ENCODE measurements around the gene SERTAD2. TPM values are rescaled to one million over a fixed set of nuclear protein-coding genes. Genes with fewer than 3 reads are reported as not detected.

The SERTAD2 gene
- total RNA-seq, 4 donors from 2014 or later: 13.7 to 17.3 (median 16.6) TPM

- Histone ChIP-seq H3K9me3 (no peaks in the 10 kb centered on the region), H3K4me1 (peaks cover 20 to 33% of the 10 kb centered on the region in 2 donors), H3K27me3 (no peaks in the 10 kb centered on the region), H3K36me3 (no peaks in the 10 kb centered on the region), H3K4me3 (replicated peaks in 1 of 3) (peak overlapping the region; percentile 62 to 88 (median 63)), H3K27ac (peak overlapping the region; percentile 94 to 95 (median 95))
- peak; percentile 82 to 83 for DNase-seq
- TF ChIP-seq POLR2A (IDR thresholded peaks at IDR 0.05): peak; percentile 81 to 96
- no peak for TF ChIP-seq CTCF (IDR thresholded peaks at IDR 0.05)
- intact Hi-C loops (cut with DNase I): loop anchor here (5.0 kb wide), 1 partner anchor 98 kb away; no protein-coding TSS in a partner anchor
- WGBS, 2 donors: 0% methylated on average over 22 to 52 of the region's 70 CpGs
Measured at GRCh38 chr2:64654063-64654811, 524 bp upstream of the SERTAD2 start.

GRCh38 chr2:64652231-64653108, 1.2 kb downstream of the SERTAD2 start:
- WGBS, 2 donors: 2% methylated on average over 19 of the region's 19 CpGs
- no peaks in the 10 kb centered on the region for H3K9me3 ChIP-seq
- TF ChIP-seq POLR2A (IDR thresholded peaks at IDR 0.05): peak in 1 of 2 donors; percentile 70
- TF ChIP-seq CTCF (IDR thresholded peaks at IDR 0.05): no peak
- peaks cover 25 to 46% of the 10 kb centered on the region in 2 donors for H3K4me1 ChIP-seq
- no peaks in the 10 kb centered on the region for H3K27me3 ChIP-seq
- no peaks in the 10 kb centered on the region for H3K36me3 ChIP-seq
- intact Hi-C loops (cut with DNase I): loop anchor here (5.0 kb wide), 1 partner anchor 100 kb away; no protein-coding TSS in a partner anchor
- H3K4me3 ChIP-seq (replicated peaks in 1 of 3): peak overlapping the region; percentile 91 to 94 (median 94)
- peak overlapping the region; percentile 99 to 100 (median 100) for H3K27ac ChIP-seq
- peak; percentile 89 to 90 for DNase-seq

GRCh38 chr2:64651590-64651989, 2.1 kb downstream of the SERTAD2 start:
- no peak for DNase-seq
- TF ChIP-seq CTCF (IDR thresholded peaks at IDR 0.05) (no peak), POLR2A (IDR thresholded peaks at IDR 0.05) (no peak)
- no peaks in the 10 kb centered on the region for H3K27me3 ChIP-seq
- intact Hi-C loops (cut with DNase I): loop anchor here (5.0 kb wide), 1 partner anchor 101 kb away; no protein-coding TSS in a partner anchor
- WGBS, 2 donors: 54 to 61% methylated on average over 4 of the region's 4 CpGs
- H3K9me3 ChIP-seq: no peaks in the 10 kb centered on the region
- H3K27ac ChIP-seq: peak overlapping the region in 2 of 3 donors; percentile 100
- peaks cover 34 to 54% of the 10 kb centered on the region in 2 donors for H3K4me1 ChIP-seq
- no peak overlapping the region for H3K4me3 ChIP-seq (replicated peaks in 1 of 3)
- no peaks in the 10 kb centered on the region for H3K36me3 ChIP-seq

GRCh38 chr2:64650722-64651338, 2.9 kb downstream of the SERTAD2 start:
- no peak overlapping the region for H3K4me3 ChIP-seq (replicated peaks in 1 of 3)
- peaks cover 39 to 59% of the 10 kb centered on the region in 2 donors for H3K4me1 ChIP-seq
- TF ChIP-seq POLR2A (IDR thresholded peaks at IDR 0.05) (no peak), CTCF (IDR thresholded peaks at IDR 0.05) (no peak)
- no peaks in the 10 kb centered on the region for H3K9me3 ChIP-seq
- no peak for DNase-seq
- no peaks in the 10 kb centered on the region for H3K27me3 ChIP-seq
- intact Hi-C loops (cut with DNase I): loop anchor here (5.0 kb wide), 1 partner anchor 101 kb away; no protein-coding TSS in a partner anchor
- H3K27ac ChIP-seq: peak overlapping the region; percentile 21 to 90 (median 76)
- 93 to 94% methylated on average over 5 of the region's 5 CpGs for whole genome bisulfite sequencing, 2 donors
- H3K36me3 ChIP-seq: no peaks in the 10 kb centered on the region

Data from thyroid gland (tissue), 4 donors.